Heart right ventricle (tissue), 16 donors: ENCODE data around the gene PACS1. TPM values are rescaled to one million over a fixed set of nuclear protein-coding genes. Genes with fewer than 3 reads are reported as not detected.

Source experiments
- ATAC-seq, 8 donors: fragments of 200-7000 bp; cut with Tn5 transposase; one replicate each; pipeline ENCODE4 v1.9.1; 2020; ENCODE audit warnings: mild to moderate bottlenecking in 8 of 8, moderate library complexity in 8 of 8, moderate number of reproducible peaks in 1 of 8
- DNase-seq, 2 donors: peaks; one replicate each; pipeline ENCODE4 v3.0.0-alpha.2; 2020
- H3K27ac ChIP-seq, 10 donors: fragments of 200-600 bp; sonication (generic) in 2 of 10; one replicate each; pipeline versions ENCODE4 v1.5.0 to v1.8.0; 2020 to 2022; ENCODE audit warnings: mild to moderate bottlenecking in 3 of 10
- H3K27me3 ChIP-seq, 7 donors: fragments of 200-600 bp; one replicate each; pipeline ENCODE4 v1.8.0; 2021 to 2022; ENCODE audit warnings: mild to moderate bottlenecking in 2 of 7
- H3K36me3 ChIP-seq, 9 donors: fragments of 200-600 bp; sonication (generic) in 1 of 9; one replicate each; pipeline versions ENCODE4 v1.5.0 to v1.8.0; 2020 to 2022; ENCODE audit warnings: mild to moderate bottlenecking in 2 of 9
- H3K4me1 ChIP-seq, 9 donors: fragments of 200-600 bp; sonication (generic) in 1 of 9; one replicate each; pipeline versions ENCODE4 v1.5.0 to v1.8.0; 2020 to 2022; ENCODE audit warnings: mild to moderate bottlenecking in 4 of 9
- H3K4me3 ChIP-seq, 10 donors: fragments of 200-600 bp; sonication (generic) in 2 of 10; one replicate each; pipeline versions ENCODE4 v1.5.0 to v1.8.0; 2020 to 2022; ENCODE audit warnings: mild to moderate bottlenecking in 7 of 10, moderate library complexity in 2 of 10
- H3K9me3 ChIP-seq, 11 donors: fragments of 200-600 bp in 10 of 11; sonication (generic) in 2 of 11; one replicate each; pipeline versions ENCODE4 v1.5.0 to v1.8.0; 2013 to 2022; ENCODE audit warnings: mild to moderate bottlenecking in 2 of 11, control low read depth in 1 of 11, moderate library complexity in 1 of 11
- WGBS, 2 donors: extraction: QIAGEN DNeasy Blood & Tissue Kit; methylation state at CpG; one replicate each; pipeline ENCODE4 v1.1.7; 2013; ENCODE audit warnings: inconsistent platforms in 1 of 2; 5-methylcytosine and 5-hydroxymethylcytosine counted together
- intact Hi-C, 10 donors: fragments of 100-400 bp; cut with DNase I; formaldehyde crosslinking; loops; one replicate each; pipeline versions ENCODE4 v1.11.1 to v1.14.2; 2022
- polyA plus RNA-seq, 2 donors: library from polyadenylated mRNA; stranded (reverse); fragments of 200-250 nt; gene quantifications; one replicate each; pipeline ENCODE4 v1.2.3, GENCODE V29; 2013
- total RNA-seq, 10 donors: library from RNA; stranded (reverse); fragmentation: NEBNext Ultra II Directional in 3 of 10; extraction: Animal tissue kit (Norgen Biotek cat#: 25700) in 3 of 10; gene quantifications; one replicate each; pipeline versions ENCODE4 v1.2.1 to v1.2.4, GENCODE V29; 2021 to 2023
- TF ChIP-seq, protein P1 (sequence below), 9 donors: fragments of 200-600 bp; sonication (generic) in 2 of 9; IDR thresholded peaks; one replicate each; pipeline versions ENCODE4 v1.5.0 to v1.8.0; 2021 to 2022; ENCODE audit warnings: antibody characterized with exemption in 9 of 9, mild to moderate bottlenecking in 5 of 9, moderate library complexity in 1 of 9
- donor health status: Arrhythmogenic right ventricular cardiomyopathy.
- donor health status: ischemic (EF 13 %, LVEDD 7.1; RV severe dilation, severe dysfunction).
- donor health status: healthy with polysubstance abuse.
- donor health status: DM: no; HTN: yes; CAD: no.
- donor health status: DM: no; HTN: no; CAD: no.
- donor health status: ischemic (EF 25% LVEDD 6.9; RV normal size, moderate dysfunction).
- donor health status: ischemic (EF 25% LVEDD 5.7; RV mildly dilated, moderate dysfunction).
- donor health status: healthy.
- donor health status: DM: yes; HTN: yes; CAD: no.
- donor health status: Ischemic cardiomyopathy.
- donor health status: ischemic (EF 35%, LVEDD 5.7; RV mildly dilated, moderate dysfunction).
- donor health status: nonischemic (EF 11% LVEDD 7.7; RV severe dilation, severe dysfunction).
- donor health status: DM: yes; HTN: yes; CAD: no.
- donor health status: PGD.
- donor health status: ischemic (EF 29% LVEDD 5.4; RV normal size, mild dysfunction).
- donor health status: nonischemic (EF 23%, LVEDD 6.1; RV moderate dilation, normal function).

The PACS1 gene
- total and polyA plus RNA-seq, 12 donors = 24.1 to 121 (median 69.7) TPM

DNA sequence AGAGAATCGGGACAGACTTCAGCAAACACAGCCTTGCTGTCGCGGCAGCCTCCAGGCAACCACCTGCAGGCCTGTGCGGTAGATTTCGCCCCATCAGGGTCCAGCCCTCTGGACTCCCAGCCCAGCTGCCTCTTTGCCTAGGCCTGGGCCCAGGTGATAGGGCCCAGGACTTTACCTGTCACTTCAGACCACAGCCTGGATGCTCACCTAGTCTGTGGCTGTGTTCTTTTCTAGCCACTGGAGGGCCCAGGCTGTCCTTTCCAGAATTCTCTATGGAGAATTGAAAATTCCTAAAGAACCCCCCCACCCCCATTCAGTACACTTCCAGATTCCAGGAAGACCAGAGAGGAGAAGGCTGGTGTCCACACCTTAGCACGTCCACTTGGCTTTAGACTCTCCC lies 167.8 kb downstream of the PACS1 start:
- no peaks in the 10 kb centered on the region for H3K27me3 ChIP-seq
- H3K27ac ChIP-seq = no peak overlapping the region
- H3K4me1 ChIP-seq = peaks cover 0 to 11% (median 3%) of the 10 kb centered on the region in 9 donors
- no peaks in the 10 kb centered on the region for H3K9me3 ChIP-seq
- ATAC-seq (no peak), DNase-seq (no peak)
- no peak overlapping the region for H3K4me3 ChIP-seq
- WGBS, 2 donors = 96 to 98% methylated on average over 6 of the region's 6 CpGs
- H3K36me3 ChIP-seq = peaks cover 0 to 100% (median 66%) of the 10 kb centered on the region in 9 donors
- TF ChIP-seq, protein P1, sequence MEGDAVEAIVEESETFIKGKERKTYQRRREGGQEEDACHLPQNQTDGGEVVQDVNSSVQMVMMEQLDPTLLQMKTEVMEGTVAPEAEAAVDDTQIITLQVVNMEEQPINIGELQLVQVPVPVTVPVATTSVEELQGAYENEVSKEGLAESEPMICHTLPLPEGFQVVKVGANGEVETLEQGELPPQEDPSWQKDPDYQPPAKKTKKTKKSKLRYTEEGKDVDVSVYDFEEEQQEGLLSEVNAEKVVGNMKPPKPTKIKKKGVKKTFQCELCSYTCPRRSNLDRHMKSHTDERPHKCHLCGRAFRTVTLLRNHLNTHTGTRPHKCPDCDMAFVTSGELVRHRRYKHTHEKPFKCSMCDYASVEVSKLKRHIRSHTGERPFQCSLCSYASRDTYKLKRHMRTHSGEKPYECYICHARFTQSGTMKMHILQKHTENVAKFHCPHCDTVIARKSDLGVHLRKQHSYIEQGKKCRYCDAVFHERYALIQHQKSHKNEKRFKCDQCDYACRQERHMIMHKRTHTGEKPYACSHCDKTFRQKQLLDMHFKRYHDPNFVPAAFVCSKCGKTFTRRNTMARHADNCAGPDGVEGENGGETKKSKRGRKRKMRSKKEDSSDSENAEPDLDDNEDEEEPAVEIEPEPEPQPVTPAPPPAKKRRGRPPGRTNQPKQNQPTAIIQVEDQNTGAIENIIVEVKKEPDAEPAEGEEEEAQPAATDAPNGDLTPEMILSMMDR (IDR thresholded peaks at IDR 0.05) = no peak
- intact Hi-C loops = no loop called here

DNA sequence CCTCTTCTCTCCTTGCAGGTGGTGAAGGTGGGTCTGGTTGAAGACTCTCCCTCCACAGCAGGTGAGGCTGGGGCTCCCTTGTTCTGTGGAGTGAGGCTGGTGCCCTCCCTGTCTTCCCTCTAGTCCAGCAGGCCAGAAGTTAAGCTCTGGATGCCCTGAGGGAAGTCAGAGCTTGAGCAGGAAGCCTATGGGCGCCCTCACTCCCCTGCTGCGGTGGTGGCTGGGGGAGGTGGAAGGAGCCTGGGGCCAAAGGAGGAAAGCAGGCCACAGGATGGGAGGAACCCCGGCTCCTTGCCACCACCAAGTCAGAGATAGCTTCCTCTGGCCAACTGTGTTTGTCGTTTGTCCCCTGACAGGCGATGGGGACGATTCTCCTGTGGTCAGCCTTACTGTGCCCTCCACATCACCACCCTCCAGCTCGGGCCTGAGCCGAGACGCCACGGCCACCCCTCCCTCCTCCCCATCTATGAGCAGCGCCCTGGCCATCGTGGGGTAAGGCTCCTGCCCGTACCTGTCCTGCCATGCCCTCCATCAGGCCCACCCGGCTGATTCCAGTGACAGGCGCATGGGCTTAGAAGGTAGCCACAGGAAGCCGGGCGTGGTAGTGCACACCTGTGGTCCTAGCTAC lies 168.8 kb downstream of the PACS1 start:
- Histone ChIP-seq H3K9me3 (no peaks in the 10 kb centered on the region), H3K27ac (no peak overlapping the region), H3K36me3 (peaks cover 0 to 100% (median 56%) of the 10 kb centered on the region in 9 donors), H3K4me1 (peaks cover 0 to 11% (median 3%) of the 10 kb centered on the region in 9 donors), H3K27me3 (no peaks in the 10 kb centered on the region), H3K4me3 (no peak overlapping the region)
- intact Hi-C loops = no loop called here
- TF ChIP-seq, protein P1 (IDR thresholded peaks at IDR 0.05) = no peak
- ATAC-seq = no peak
- WGBS, 2 donors = 86 to 91% methylated on average over 17 of the region's 17 CpGs
- no peak for DNase-seq

DNA sequence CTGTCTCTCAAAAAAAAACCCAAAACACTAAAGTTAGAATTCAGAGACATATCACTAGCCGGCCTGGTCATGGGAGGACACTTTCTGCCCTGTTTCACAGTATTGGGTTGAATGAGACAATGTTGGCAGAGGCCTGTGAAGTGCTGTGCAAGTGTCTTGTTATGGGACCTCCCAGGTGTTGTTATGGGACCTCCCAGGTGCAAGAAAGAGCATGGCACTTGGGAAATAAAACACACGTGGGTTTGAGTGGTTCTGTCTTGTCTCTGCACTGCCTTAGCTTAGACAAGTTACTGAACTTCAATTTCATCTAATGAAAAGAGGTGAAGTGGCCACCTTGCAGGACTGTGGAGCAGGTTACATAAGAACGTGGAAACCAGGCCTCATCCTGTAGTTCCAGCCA lies 169.4 kb downstream of the PACS1 start:
- 84 to 86% methylated on average over 3 of the region's 3 CpGs for WGBS, 2 donors
- DNase-seq (no peak), ATAC-seq (no peak)
- Histone ChIP-seq H3K27ac (no peak overlapping the region), H3K27me3 (no peaks in the 10 kb centered on the region), H3K36me3 (peaks cover 0 to 100% (median 50%) of the 10 kb centered on the region in 9 donors), H3K4me1 (peaks cover 0 to 11% (median 3%) of the 10 kb centered on the region in 9 donors), H3K9me3 (no peaks in the 10 kb centered on the region), H3K4me3 (no peak overlapping the region)
- TF ChIP-seq, protein P1 (IDR thresholded peaks at IDR 0.05) = no peak
- intact Hi-C loops = no loop called here

DNA sequence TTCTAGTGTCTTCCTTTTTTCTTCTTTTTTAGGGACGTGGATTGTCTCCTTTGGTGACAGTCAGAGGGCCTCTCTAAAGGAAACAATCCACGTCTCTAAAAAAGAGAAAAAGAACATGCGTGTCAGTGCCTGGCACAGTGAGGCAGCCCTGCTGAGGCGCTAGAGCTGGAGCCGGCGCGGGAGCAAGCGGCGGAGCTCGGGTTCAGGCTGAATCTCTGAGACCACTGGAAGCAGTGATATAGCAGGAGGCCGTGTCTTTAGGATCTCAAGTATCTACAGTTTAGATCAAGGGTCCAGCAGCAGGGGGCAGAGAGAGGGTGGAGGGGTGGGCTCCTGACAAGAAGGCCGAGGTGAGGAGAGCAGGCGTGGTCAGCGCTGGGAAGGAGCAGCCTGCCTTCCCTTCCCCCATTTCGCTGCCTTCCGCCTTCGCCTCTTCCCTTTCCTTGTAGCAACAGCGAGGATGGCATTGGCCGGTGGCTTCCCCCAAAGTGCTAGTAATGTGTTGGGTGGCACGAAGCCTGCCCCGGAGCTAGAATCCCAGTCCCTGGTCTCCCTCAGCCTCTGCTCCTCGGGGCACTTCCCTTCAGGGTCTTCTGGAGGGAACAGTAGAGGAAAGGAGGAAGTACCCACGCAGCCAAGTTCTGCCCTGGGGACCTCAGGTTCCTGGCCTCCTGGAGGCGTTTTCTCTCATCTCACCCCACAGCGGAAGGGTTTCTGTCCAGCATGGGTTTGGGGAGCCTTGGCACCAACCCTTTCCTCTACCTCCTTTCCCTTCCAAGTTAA lies 170.1 kb downstream of the PACS1 start:
- no peak overlapping the region for H3K27ac ChIP-seq
- intact Hi-C loops = loop anchor here in 1 of 10 donors (5.0 kb wide), 1 partner anchor 48 kb away; no protein-coding TSS in a partner anchor

More for the DNA sequence above, 170.1 kb downstream of the PACS1 start:
- DNase-seq (no peak), ATAC-seq (no peak)
- H3K36me3 ChIP-seq = peaks cover 0 to 100% (median 43%) of the 10 kb centered on the region in 9 donors
- WGBS, 2 donors = 87% methylated on average over 25 of the region's 25 CpGs
- no peak overlapping the region for H3K4me3 ChIP-seq
- no peaks in the 10 kb centered on the region for H3K27me3 ChIP-seq
- H3K4me1 ChIP-seq = peaks cover 0 to 11% (median 3%) of the 10 kb centered on the region in 9 donors
- no peaks in the 10 kb centered on the region for H3K9me3 ChIP-seq
- TF ChIP-seq, protein P1 (IDR thresholded peaks at IDR 0.05) = no peak
